H1 (cell line): ENCODE results near the gene BCAS3. TPM values are rescaled to one million over a fixed set of nuclear protein-coding genes. Genes with fewer than 3 reads are reported as not detected.

Source experiments
- CTCF ChIA-PET: fragments of 300-600 bp; sonication (Branson Sonifier 250); formaldehyde crosslinking; loops from one replicate; lab custom pipeline; 2021; ENCODE audit not compliant: partially characterized antibody; lab: Charles Lee
- POLR2A ChIA-PET: fragments of 300-600 bp; sonication (Branson Sonifier 250); formaldehyde crosslinking; loops from one replicate; lab custom pipeline; 2021; ENCODE audit warnings: inconsistent platforms; ENCODE audit not compliant: partially characterized antibody; lab: Charles Lee
- DNase-seq, 2 experiments: peaks; one replicate each; pipeline versions ENCODE4 v3.0.0 to v3.0.0-alpha.2; 2010 to 2022; ENCODE audit warnings: low spot score in 2 of 2, low read depth in 1 of 2, mixed read lengths in 1 of 2
- FAIRE-seq: peaks from 2 replicates; lab custom pipeline; 2011; peaks lifted over from hg19 to GRCh38; lab: Jason Lieb, UNC
- H2AFZ ChIP-seq: 2 replicates; pipeline ENCODE4 v1.8.1; 2012; ENCODE audit warnings: low read length, inconsistent platforms
- H2AK5ac ChIP-seq: 2 replicates; pipeline ENCODE4 v1.6.1; 2013; ENCODE audit warnings: low read depth, low read length
- H2BK120ac ChIP-seq: replicated peaks from 2 replicates; pipeline ENCODE3; 2013; ENCODE audit warnings: low read depth, low read length, inconsistent platforms
- H2BK12ac ChIP-seq: 2 replicates; pipeline ENCODE4 v1.6.1; 2013; ENCODE audit warnings: low read depth, low read length
- H2BK15ac ChIP-seq: 2 replicates; pipeline ENCODE4 v1.6.1; 2013; ENCODE audit warnings: low read length
- H2BK20ac ChIP-seq: 2 replicates; pipeline ENCODE4 v1.6.1; 2013; ENCODE audit warnings: low read length
- H2BK5ac ChIP-seq: 2 replicates; pipeline ENCODE4 v1.6.1; 2013; ENCODE audit warnings: low read depth, low read length
- H3K14ac ChIP-seq: 2 replicates; pipeline ENCODE4 v1.6.1; 2013; ENCODE audit warnings: inconsistent platforms; ENCODE audit not compliant: insufficient read length
- H3K18ac ChIP-seq: 2 replicates; pipeline ENCODE4 v1.6.1; 2013; ENCODE audit warnings: low read length; ENCODE audit errors: extremely low read depth
- H3K23ac ChIP-seq: 2 replicates; pipeline ENCODE4 v1.6.1; 2013; ENCODE audit warnings: inconsistent platforms; ENCODE audit not compliant: insufficient read length
- H3K23me2 ChIP-seq: 2 replicates; pipeline ENCODE4 v1.6.1; 2013; ENCODE audit warnings: low read depth, low read length
- H3K27ac ChIP-seq: 2 replicates; pipeline ENCODE4 v1.6.1; 2011; ENCODE audit warnings: low read depth, low read length, inconsistent platforms
- H3K27me3 ChIP-seq, 4 experiments: replicated peaks in 1 of 4; 1 replicate in 1 of 4; 2 replicates in 3 of 4; pipeline versions ENCODE4 v1.6.1 to v1.8.1; 2011 to 2013; ENCODE audit warnings: low read length in 3 of 4, mild to moderate bottlenecking in 3 of 4, inconsistent platforms in 2 of 4, mixed read lengths in 2 of 4, moderate library complexity in 1 of 4; ENCODE audit not compliant: control insufficient read depth in 3 of 4, insufficient read depth in 3 of 4; ENCODE audit errors: extremely low read depth in 1 of 4
- H3K36me3 ChIP-seq, 4 experiments: 2 replicates each; pipeline versions ENCODE4 v1.6.1 to v1.8.1; 2011 to 2013; ENCODE audit warnings: mild to moderate bottlenecking in 4 of 4, low read length in 3 of 4, moderate library complexity in 2 of 4, control low read depth in 1 of 4, inconsistent platforms in 1 of 4; ENCODE audit not compliant: insufficient read depth in 4 of 4, control insufficient read depth in 2 of 4
- H3K4ac ChIP-seq: replicated peaks from 2 replicates; pipeline ENCODE3; 2013; ENCODE audit warnings: low read length, low read depth, mixed read lengths, inconsistent platforms; ENCODE audit not compliant: insufficient read length
- H3K4me1 ChIP-seq, 4 experiments: replicated peaks in 1 of 4; 1 replicate in 1 of 4; 2 replicates in 3 of 4; pipeline versions ENCODE4 v1.6.1 to v1.8.1; 2011 to 2013; ENCODE audit warnings: low read length in 3 of 4, inconsistent platforms in 2 of 4, mixed read lengths in 1 of 4; ENCODE audit not compliant: insufficient read depth in 4 of 4, control insufficient read depth in 3 of 4
- H3K4me2 ChIP-seq, 2 experiments: 2 replicates each; pipeline versions ENCODE4 v1.6.1 to v1.8.1; 2011 to 2013; ENCODE audit warnings: low read depth in 2 of 2, low read length in 2 of 2, control low read depth in 1 of 2, inconsistent platforms in 1 of 2, mild to moderate bottlenecking in 1 of 2; ENCODE audit not compliant: insufficient read depth in 1 of 2
- H3K4me3 ChIP-seq, 4 experiments: fragments of 200-600, 300-600 bp in 1 of 4; sonication (generic), shearing (Covaris generic), sonication (Bioruptor Twin) in 1 of 4; 2 replicates each; pipeline versions ENCODE4 v1.5.1 to v1.8.1; 2011 to 2016; ENCODE audit warnings: low read length in 4 of 4, low read depth in 3 of 4, control low read depth in 2 of 4, inconsistent platforms in 2 of 4, mild to moderate bottlenecking in 2 of 4, mixed read lengths in 1 of 4, moderate library complexity in 1 of 4; ENCODE audit not compliant: insufficient read depth in 2 of 4; ENCODE audit errors: extremely low read depth in 1 of 4
- H3K56ac ChIP-seq: replicated peaks from 2 replicates; pipeline ENCODE3; 2013; ENCODE audit warnings: low read depth, mild to moderate bottlenecking, mixed read lengths, low read length, inconsistent platforms; ENCODE audit not compliant: insufficient read length
- H3K79me1 ChIP-seq: 2 replicates; pipeline ENCODE4 v1.6.1; 2013; ENCODE audit warnings: low read depth, low read length, control low read depth
- H3K79me2 ChIP-seq, 2 experiments: 2 replicates each; pipeline versions ENCODE4 v1.6.1 to v1.8.1; 2012 to 2013; ENCODE audit warnings: low read length in 2 of 2, mild to moderate bottlenecking in 2 of 2, inconsistent platforms in 1 of 2; ENCODE audit not compliant: insufficient read depth in 2 of 2, control insufficient read depth in 1 of 2
- H3K9ac ChIP-seq, 4 experiments: replicated peaks in 1 of 4; 1 replicate in 1 of 4; 2 replicates in 3 of 4; pipeline versions ENCODE4 v1.6.1 to v1.8.1; 2011 to 2013; ENCODE audit warnings: low read depth in 3 of 4, low read length in 3 of 4, control low read depth in 2 of 4, mild to moderate bottlenecking in 2 of 4, moderate library complexity in 2 of 4, inconsistent platforms in 1 of 4; ENCODE audit errors: extremely low read depth in 1 of 4
- H3K9me3 ChIP-seq, 2 experiments: 2 replicates each; pipeline versions ENCODE4 v1.6.1 to v1.8.1; 2012 to 2013; ENCODE audit warnings: mild to moderate bottlenecking in 2 of 2, moderate library complexity in 2 of 2, control low read depth in 1 of 2, inconsistent platforms in 1 of 2, low read depth in 1 of 2, low read length in 1 of 2, mixed read lengths in 1 of 2; ENCODE audit not compliant: insufficient read depth in 2 of 2
- H4K20me1 ChIP-seq, 2 experiments: replicated peaks in 1 of 2; 2 replicates each; pipeline versions ENCODE3 to v1.8.1; 2011 to 2013; ENCODE audit warnings: inconsistent platforms in 2 of 2, low read length in 2 of 2, mild to moderate bottlenecking in 1 of 2; ENCODE audit not compliant: insufficient read depth in 2 of 2, control insufficient read depth in 1 of 2
- H4K5ac ChIP-seq: 2 replicates; pipeline ENCODE4 v1.6.1; 2013; ENCODE audit warnings: low read length, low read depth, mixed read lengths, inconsistent platforms; ENCODE audit not compliant: insufficient read length
- H4K8ac ChIP-seq: 2 replicates; pipeline ENCODE4 v1.8.0; 2013; ENCODE audit warnings: mild to moderate bottlenecking, moderate library complexity, low read length, inconsistent platforms; ENCODE audit not compliant: insufficient read depth; ENCODE audit errors: extremely low read depth
- H4K91ac ChIP-seq: replicated peaks from 2 replicates; pipeline ENCODE3; 2013; ENCODE audit warnings: low read length, mixed read lengths, inconsistent platforms; ENCODE audit not compliant: insufficient read length
- BRCA1 ChIP-seq: IDR thresholded peaks from 2 replicates; pipeline ENCODE4 v1.6.1; 2012; ENCODE audit warnings: low read depth, low read length, improper control_type of control experiment
- CHD1 ChIP-seq: IDR thresholded peaks from 2 replicates; pipeline ENCODE4 v1.6.1; 2012; ENCODE audit warnings: low read depth, low read length, improper control_type of control experiment
- KDM1A ChIP-seq: fragments of 200-600, 300-600 bp; sonication (generic); IDR thresholded peaks from 2 replicates; pipeline ENCODE4 v1.7.1; 2016; ENCODE audit warnings: mild to moderate bottlenecking, low read length, borderline replicate concordance
- KDM5A ChIP-seq: fragments of 200-600 bp; IDR thresholded peaks from 2 replicates; pipeline ENCODE4 v1.7.1; 2012; ENCODE audit warnings: mild to moderate bottlenecking, low read length, inconsistent platforms, mixed read lengths
- SIN3A ChIP-seq, 2 experiments: IDR thresholded peaks in 1 of 2; conservative IDR thresholded peaks in 1 of 2; 2 replicates each; pipeline ENCODE4 v1.6.1; 2011 to 2012; ENCODE audit warnings: low read length in 2 of 2, improper control_type of control experiment in 1 of 2, low read depth in 1 of 2, mild to moderate bottlenecking in 1 of 2
- TAF7 ChIP-seq: optimal IDR thresholded peaks from 2 replicates; pipeline ENCODE3; 2011; ENCODE audit warnings: low read depth, mild to moderate bottlenecking, inconsistent platforms, low read length, moderate library complexity, borderline replicate concordance
- WGBS, 2 experiments: shearing (Covaris generic) in 1 of 2; methylation state at CpG; one replicate each; pipeline versions ENCODE4 v1.1.6 to v1.1.7; 2013 to 2015; ENCODE audit warnings: low lambda C conversion rate in 2 of 2, mixed read lengths in 2 of 2, inconsistent platforms in 1 of 2, low coverage in 1 of 2, missing lambda C conversion rate in 1 of 2; ENCODE audit not compliant: insufficient replicate concordance in 2 of 2, insufficient coverage in 1 of 2, insufficient read length in 1 of 2; ENCODE audit errors: extremely low coverage in 1 of 2, missing lambda C conversion rate in 1 of 2; 5-methylcytosine and 5-hydroxymethylcytosine counted together
- polyA plus RNA-seq, 7 experiments: library from polyadenylated mRNA; depleted of rRNA in 3 of 7; stranded (reverse) in 5 of 7; unstranded in 2 of 7; fragments of >200 nt in 5 of 7; fragments of 200-250 nt in 2 of 7; gene quantifications; 1 replicate in 5 of 7; 2 replicates in 1 of 7; 4 replicates in 1 of 7; pipeline versions ENCODE4 v1.2.1 to v1.2.3, GENCODE V29; 2011 to 2013; ENCODE audit warnings: missing spikeins in 2 of 7, mixed read lengths in 2 of 7
- total RNA-seq: library from RNA; stranded (reverse); fragmentation: NEBNext Ultra II Directional; extraction: Animal tissue kit (Norgen Biotek cat#: 25700); gene quantifications from 2 replicates; pipeline ENCODE4 v1.2.1, GENCODE V29; 2021

BCAS3 gene
- total and polyA plus RNA-seq, 2 of the 8 experiments (the other 6 are each of a cell fraction or from before 2014, with no cell fraction given) = 9.9 to 13.3 TPM

GRCh38 chr17:61420745-61421398 is 743.2 kb downstream of the BCAS3 start:
- CTCF ChIA-PET = interaction anchor here (0.6 to 2.1 kb wide), 13 partner anchors 9 to 742 kb away, joined by 3 to 10 read pairs (median 3); no protein-coding TSS in a partner anchor
- Histone ChIP-seq H3K4me2 (no peak overlapping the region), H3K4me1 (peaks cover 0 to 7% (median 2%) of the 10 kb centered on the region in 4 experiments; a peak in 5 of 7 replicates), H2AK5ac (no peak overlapping the region), H4K5ac (no peak overlapping the region), H3K27me3 (peaks cover 0 to 15% (median 10%) of the 10 kb centered on the region in 4 experiments; a peak in 6 of 7 replicates), H3K36me3 (no peaks in the 10 kb centered on the region), H3K18ac (no peak overlapping the region), H3K79me2 (no peaks in the 10 kb centered on the region), H3K56ac (no peak overlapping the region), H3K23me2 (peaks cover 2% of the 10 kb centered on the region; the same call in 1 of the 2 replicates), H4K91ac (no peak overlapping the region), H3K79me1 (no peaks in the 10 kb centered on the region), H2AFZ (no peak overlapping the region), H2BK20ac (no peak overlapping the region), H2BK15ac (no peak overlapping the region), H3K4me3 (no peak overlapping the region), H2BK5ac (no peak overlapping the region), H4K8ac (no peak overlapping the region), H3K14ac (no peak overlapping the region), H3K9ac (no peak overlapping the region), H4K20me1 (no peaks in the 10 kb centered on the region), H2BK12ac (no peak overlapping the region), H3K9me3 (no peaks in the 10 kb centered on the region), H3K23ac (no peak overlapping the region), H3K4ac (no peak overlapping the region), H3K27ac (no peak overlapping the region), H2BK120ac (no peak overlapping the region)
- DNase-seq (peak in 1 of 2 experiments; percentile 23), FAIRE-seq (no peak)
- WGBS, 2 experiments = 91% methylated on average over 4 of the region's 4 CpGs; no CpG with 5 or more reads in 1 of the 2 experiments
- POLR2A ChIA-PET = no interaction called here
- TF ChIP-seq BRCA1 (no peak), SIN3A (conservative IDR thresholded peaks at IDR 0.05 in 1 of 2, IDR thresholded peaks at IDR 0.05 in 1 of 2; ENCODE audit: low read depth in 1 of 2, low read length in 2 of 2) (no peak), KDM5A (no peak), CHD1 (no peak), TAF7 (no peak), KDM1A (no peak)
